GM12864 (cell line): ENCODE results near the gene RELL2.

Source experiments
- DNase-seq: peaks from one replicate; pipeline ENCODE4 v3.0.0-alpha.2; 2011; ENCODE audit warnings: low read depth
- H3K4me3 ChIP-seq: 2 replicates; pipeline ENCODE4 v1.5.1; 2011; ENCODE audit warnings: mild to moderate bottlenecking, low read depth, low read length, control low read depth
- TF ChIP-seq, protein P1 (sequence below): IDR thresholded peaks from 2 replicates; pipeline ENCODE4 v1.5.1; 2011; ENCODE audit warnings: low read depth, mild to moderate bottlenecking, moderate library complexity, low read length, control low read depth, inconsistent platforms; ENCODE audit errors: missing control alignments

RELL2 gene

DNA sequence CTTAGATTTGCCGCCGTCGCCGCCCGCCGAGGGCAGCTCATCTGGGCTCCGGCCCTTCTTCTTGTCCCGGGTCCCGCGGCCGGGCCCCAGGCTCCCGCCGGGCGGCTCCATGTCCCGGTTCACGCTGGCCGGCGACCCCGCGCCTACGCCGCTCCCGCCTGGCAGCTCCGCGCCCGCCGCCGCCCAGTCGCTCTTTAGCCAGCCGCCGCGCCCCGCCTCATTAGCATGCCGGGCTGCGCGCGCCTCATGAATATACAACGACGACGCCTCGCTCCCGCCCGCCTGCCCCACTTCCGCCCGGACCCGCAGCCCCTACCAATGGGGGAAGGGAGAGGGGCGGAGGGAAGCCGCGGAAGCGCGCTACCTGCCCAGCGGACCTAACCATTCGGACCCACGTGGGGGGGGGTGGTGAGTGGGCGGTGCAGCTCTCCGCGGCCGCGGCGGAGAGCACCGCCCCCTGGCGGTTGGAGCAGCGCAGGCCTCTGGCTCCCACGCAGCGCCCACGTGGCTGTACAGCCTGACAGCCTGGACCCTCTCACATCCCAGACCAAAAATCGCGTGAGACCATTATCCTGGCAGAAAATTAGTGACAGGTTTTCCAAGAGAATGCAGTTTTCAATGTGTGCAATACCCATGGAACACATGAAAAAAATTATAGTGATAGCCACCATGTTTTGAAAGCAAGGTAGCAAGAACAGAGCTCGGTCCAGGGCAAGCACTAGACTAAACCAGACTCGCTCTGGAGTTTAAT, 17.8 kb upstream of the RELL2 start, which contains the start of gene DIAPH1:
TSS of gene DIAPH1 (minus strand) at position 197 of the 751 bp plus-strand sequence. CDS start at position 111, 86 bp downstream.
- peak; percentile 95 for DNase-seq
- TF ChIP-seq, protein P1, sequence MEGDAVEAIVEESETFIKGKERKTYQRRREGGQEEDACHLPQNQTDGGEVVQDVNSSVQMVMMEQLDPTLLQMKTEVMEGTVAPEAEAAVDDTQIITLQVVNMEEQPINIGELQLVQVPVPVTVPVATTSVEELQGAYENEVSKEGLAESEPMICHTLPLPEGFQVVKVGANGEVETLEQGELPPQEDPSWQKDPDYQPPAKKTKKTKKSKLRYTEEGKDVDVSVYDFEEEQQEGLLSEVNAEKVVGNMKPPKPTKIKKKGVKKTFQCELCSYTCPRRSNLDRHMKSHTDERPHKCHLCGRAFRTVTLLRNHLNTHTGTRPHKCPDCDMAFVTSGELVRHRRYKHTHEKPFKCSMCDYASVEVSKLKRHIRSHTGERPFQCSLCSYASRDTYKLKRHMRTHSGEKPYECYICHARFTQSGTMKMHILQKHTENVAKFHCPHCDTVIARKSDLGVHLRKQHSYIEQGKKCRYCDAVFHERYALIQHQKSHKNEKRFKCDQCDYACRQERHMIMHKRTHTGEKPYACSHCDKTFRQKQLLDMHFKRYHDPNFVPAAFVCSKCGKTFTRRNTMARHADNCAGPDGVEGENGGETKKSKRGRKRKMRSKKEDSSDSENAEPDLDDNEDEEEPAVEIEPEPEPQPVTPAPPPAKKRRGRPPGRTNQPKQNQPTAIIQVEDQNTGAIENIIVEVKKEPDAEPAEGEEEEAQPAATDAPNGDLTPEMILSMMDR = peak; percentile 94
- H3K4me3 ChIP-seq = peak within 1 kb of the TSS; percentile 79

DNA sequence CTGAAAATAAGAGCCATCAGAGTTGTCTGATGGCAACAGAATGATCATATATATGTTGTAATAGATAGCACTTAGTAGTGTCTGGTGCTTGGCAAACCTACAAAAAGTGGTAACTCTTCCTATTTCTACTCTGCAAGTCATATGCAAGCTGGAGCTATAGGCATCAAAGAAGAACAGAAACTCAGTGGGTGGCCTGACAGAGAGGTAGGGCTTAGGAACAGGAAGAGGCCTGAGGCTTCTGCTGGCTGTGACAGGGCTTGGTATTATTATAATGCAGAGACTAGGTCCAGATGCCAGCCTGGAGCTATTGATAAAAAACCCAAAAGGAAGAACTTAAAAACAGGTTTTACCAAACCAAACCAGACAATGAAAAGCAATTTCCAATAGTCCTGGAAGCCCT, 13.6 kb upstream of the RELL2 start:
- peak overlapping the region; percentile 16; the same call in 1 of the 2 replicates for H3K4me3 ChIP-seq
- peak; percentile 76 for DNase-seq
- TF ChIP-seq, protein P1 = no peak

DNA sequence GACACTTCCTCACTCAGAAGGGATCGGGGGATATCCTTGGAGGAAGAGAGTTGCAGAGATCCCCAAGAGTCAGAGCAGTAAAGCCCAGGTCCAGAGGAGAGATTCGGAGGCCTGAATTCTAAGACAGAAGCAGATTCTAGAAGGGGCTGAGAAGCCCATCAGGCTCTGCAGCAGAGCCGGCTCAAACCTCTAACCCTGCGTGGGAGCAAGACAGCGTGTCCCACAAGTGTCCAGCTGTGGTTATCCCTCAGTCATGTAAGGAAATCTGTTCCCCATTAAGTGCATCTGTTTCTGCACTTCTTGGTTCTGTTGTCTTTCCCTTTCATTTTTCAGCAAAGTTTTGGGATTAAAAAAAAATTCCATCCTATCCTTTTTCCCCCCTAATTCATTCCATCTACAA, 13.2 kb upstream of the RELL2 start:
- peak overlapping the region; percentile 16; the same call in 1 of the 2 replicates for H3K4me3 ChIP-seq
- no peak for DNase-seq
- TF ChIP-seq, protein P1 = no peak

DNA sequence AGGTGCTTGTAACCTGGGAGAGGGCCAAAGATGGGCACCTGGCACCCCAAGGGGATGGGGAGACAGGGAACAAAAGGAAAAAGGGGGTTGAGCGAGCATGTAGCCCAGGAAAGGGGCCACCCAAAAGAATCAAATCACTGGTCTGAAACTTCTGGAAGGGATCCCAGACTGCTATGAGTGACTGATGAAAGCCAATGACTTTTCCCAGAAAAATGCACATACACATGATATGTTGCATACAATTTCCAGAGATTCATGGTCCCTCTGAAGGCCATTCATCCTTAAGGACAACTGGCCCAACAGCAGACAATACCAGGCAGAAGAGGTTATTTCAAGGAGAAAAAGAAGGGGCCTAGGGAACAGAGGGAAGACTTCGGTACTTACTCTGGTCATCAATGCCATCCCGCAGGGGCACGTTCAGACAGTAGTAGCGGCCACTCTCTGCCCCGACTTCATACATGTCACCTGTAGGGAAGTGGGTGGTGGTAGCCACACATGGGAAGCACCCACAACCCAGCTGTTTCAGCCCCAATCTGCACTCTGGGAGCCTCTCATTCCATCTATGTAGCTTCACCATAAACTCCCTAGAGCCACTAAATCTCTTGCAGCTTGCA, 8.5 kb upstream of the RELL2 start:
- DNase-seq = no peak
- H3K4me3 ChIP-seq = no peak overlapping the region
- TF ChIP-seq, protein P1 = no peak

DNA sequence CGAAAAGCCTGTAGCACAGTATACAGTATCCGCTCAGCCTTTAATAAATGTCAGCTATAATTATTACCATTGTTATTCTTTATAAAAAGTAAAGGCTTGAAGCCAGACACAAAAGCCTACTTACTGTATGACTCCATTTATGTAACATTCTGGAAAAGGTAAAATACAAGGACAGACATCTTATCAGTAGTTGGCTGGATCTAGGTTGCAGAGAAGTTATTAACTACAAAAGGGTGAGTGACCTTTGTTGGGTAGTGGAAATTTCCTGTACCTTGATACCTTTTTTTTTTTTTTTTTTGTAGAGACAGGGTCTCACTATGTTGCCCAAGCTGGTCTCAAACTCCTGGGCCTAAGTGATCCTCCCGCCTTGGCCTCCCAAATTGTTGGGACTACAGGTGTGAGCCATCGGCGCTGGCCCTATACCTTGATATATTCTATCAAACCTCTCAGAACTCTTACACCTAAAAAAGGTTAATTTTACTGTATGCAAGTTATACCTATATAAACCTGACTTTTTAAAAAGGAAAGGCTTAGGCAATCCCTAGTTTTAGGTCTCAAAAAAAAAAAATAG, 6.1 kb upstream of the RELL2 start:
- no peak for DNase-seq
- TF ChIP-seq, protein P1 = no peak
- no peak overlapping the region for H3K4me3 ChIP-seq

DNA sequence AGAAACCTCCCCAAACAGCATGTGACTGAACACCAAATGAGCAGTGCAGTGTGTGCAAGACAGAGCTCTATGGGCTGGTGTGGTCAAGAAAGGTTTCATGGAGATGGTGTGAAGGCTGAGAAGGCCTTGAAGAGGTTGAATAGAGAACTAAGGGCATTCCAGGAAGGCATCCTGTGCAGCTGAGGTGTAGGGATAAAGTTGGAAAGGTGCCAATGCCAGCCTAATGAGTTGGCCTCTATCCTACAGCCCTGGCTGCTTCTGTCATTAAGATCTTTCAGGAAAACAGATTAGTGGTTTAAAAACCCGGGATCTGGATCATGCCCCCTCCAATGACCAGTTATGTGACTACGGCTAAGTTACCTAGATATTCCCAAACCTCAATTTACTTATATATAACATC, 4.1 kb upstream of the RELL2 start:
- no peak for DNase-seq
- TF ChIP-seq, protein P1 = no peak
- no peak overlapping the region for H3K4me3 ChIP-seq
